ENCODE results near the gene ACACA. TPM values are rescaled to one million over a fixed set of nuclear protein-coding genes. Genes with fewer than 3 reads are reported as not detected.

Gene ACACA
- total and polyA plus RNA-seq, 9 of the 15 experiments (the other 6 are each of a cell fraction or from before 2014, with no cell fraction given) = 35.9 to 135 (median 88.4) TPM

GRCh38 chr17:37060928-37061327 lies 345.7 kb downstream of the ACACA start (continued):
- no peak for TF ChIP-seq PKNOX1 (IDR thresholded peaks at IDR 0.05)
- TF ChIP-seq IRF9 (tag; IDR thresholded peaks at IDR 0.05) = no peak
- no peak for TF ChIP-seq CBFA2T3 (IDR thresholded peaks at IDR 0.05)
- TF ChIP-seq SNRNP70 (optimal IDR thresholded peaks at IDR 0.05; ENCODE audit: low read depth, low read length) = no peak
- no peak for TF ChIP-seq ILK (tag; IDR thresholded peaks at IDR 0.05; ENCODE audit: borderline replicate concordance, low read depth)
- no peak for TF ChIP-seq TBP (optimal IDR thresholded peaks at IDR 0.05; ENCODE audit: low read depth, low read length)
- TF ChIP-seq CCNT2 (IDR thresholded peaks at IDR 0.05; ENCODE audit: borderline replicate concordance, extremely low read depth, insufficient read length, low read depth, low read length) = no peak
- TF ChIP-seq PREB (CRISPR knock-in tag; IDR thresholded peaks at IDR 0.05) = no peak
- no peak for TF ChIP-seq MTA1 (IDR thresholded peaks at IDR 0.05; ENCODE audit: borderline replicate concordance)
- TF ChIP-seq SREBF1 (IDR thresholded peaks at IDR 0.05; ENCODE audit: borderline replicate concordance, low read depth, low read length) = no peak
- no peak for TF ChIP-seq ZNF408 (CRISPR knock-in tag; IDR thresholded peaks at IDR 0.05; ENCODE audit: low read depth)
- no peak for TF ChIP-seq CBX8 (IDR thresholded peaks at IDR 0.05; ENCODE audit: borderline replicate concordance, extremely low read depth, low read depth, low read length, poor library complexity, severe bottlenecking)
- no peak for TF ChIP-seq ZNF518B (CRISPR knock-in tag; IDR thresholded peaks at IDR 0.05)

Measured in K562 (cell line).